ENCODE measurements around the gene TXLNB.

GRCh38 chr6:139249395-139249794, 42.4 kb downstream of the TXLNB start:
- TF ChIP-seq ZBTB1 (tag by site-specific recombination; IDR thresholded peaks at IDR 0.05) (no peak), ZNF747 (tag by site-specific recombination; IDR thresholded peaks at IDR 0.05) (no peak), ZNF670 (tag by site-specific recombination; IDR thresholded peaks at IDR 0.05; ENCODE audit: low read depth) (no peak), SP2 (tag by site-specific recombination; IDR thresholded peaks at IDR 0.05) (no peak), ZNF248 (tag by site-specific recombination; IDR thresholded peaks at IDR 0.05) (no peak), KLF9 (tag by site-specific recombination; IDR thresholded peaks at IDR 0.05; ENCODE audit: low read depth) (no peak), GLIS2 (tag by site-specific recombination; IDR thresholded peaks at IDR 0.05) (no peak)
- TF ChIP-seq, protein P1, sequence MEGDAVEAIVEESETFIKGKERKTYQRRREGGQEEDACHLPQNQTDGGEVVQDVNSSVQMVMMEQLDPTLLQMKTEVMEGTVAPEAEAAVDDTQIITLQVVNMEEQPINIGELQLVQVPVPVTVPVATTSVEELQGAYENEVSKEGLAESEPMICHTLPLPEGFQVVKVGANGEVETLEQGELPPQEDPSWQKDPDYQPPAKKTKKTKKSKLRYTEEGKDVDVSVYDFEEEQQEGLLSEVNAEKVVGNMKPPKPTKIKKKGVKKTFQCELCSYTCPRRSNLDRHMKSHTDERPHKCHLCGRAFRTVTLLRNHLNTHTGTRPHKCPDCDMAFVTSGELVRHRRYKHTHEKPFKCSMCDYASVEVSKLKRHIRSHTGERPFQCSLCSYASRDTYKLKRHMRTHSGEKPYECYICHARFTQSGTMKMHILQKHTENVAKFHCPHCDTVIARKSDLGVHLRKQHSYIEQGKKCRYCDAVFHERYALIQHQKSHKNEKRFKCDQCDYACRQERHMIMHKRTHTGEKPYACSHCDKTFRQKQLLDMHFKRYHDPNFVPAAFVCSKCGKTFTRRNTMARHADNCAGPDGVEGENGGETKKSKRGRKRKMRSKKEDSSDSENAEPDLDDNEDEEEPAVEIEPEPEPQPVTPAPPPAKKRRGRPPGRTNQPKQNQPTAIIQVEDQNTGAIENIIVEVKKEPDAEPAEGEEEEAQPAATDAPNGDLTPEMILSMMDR (tag by site-specific recombination; IDR thresholded peaks at IDR 0.05), result no peak
- TF ChIP-seq, protein P2, sequence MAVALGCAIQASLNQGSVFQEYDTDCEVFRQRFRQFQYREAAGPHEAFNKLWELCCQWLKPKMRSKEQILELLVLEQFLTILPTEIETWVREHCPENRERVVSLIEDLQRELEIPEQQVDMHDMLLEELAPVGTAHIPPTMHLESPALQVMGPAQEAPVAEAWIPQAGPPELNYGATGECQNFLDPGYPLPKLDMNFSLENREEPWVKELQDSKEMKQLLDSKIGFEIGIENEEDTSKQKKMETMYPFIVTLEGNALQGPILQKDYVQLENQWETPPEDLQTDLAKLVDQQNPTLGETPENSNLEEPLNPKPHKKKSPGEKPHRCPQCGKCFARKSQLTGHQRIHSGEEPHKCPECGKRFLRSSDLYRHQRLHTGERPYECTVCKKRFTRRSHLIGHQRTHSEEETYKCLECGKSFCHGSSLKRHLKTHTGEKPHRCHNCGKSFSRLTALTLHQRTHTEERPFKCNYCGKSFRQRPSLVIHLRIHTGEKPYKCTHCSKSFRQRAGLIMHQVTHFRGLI (tag by site-specific recombination; IDR thresholded peaks at IDR 0.05), result no peak

All from HEK293 (cell line).